Keratinocyte (primary cell): ENCODE results near the gene FHL3.

Experiments used
- EZH2 ChIP-seq: IDR thresholded peaks from one replicate; pipeline ENCODE4 v1.6.1; 2012; ENCODE audit warnings: inconsistent platforms, mild to moderate bottlenecking, low read length, moderate library complexity
- TF ChIP-seq, protein P1 (sequence below), 3 experiments: IDR thresholded peaks in 1 of 3; conservative IDR thresholded peaks in 1 of 3; optimal IDR thresholded peaks in 1 of 3; 2 replicates in 2 of 3; 3 replicates in 1 of 3; pipeline versions ENCODE3 to v1.5.1; 2011; ENCODE audit warnings: low read length in 3 of 3, mild to moderate bottlenecking in 3 of 3, moderate library complexity in 2 of 3, control low read depth in 1 of 3, inconsistent platforms in 1 of 3; ENCODE audit not compliant: insufficient read depth in 2 of 3; ENCODE audit errors: extremely low read depth in 1 of 3

- TF ChIP-seq, protein P1, sequence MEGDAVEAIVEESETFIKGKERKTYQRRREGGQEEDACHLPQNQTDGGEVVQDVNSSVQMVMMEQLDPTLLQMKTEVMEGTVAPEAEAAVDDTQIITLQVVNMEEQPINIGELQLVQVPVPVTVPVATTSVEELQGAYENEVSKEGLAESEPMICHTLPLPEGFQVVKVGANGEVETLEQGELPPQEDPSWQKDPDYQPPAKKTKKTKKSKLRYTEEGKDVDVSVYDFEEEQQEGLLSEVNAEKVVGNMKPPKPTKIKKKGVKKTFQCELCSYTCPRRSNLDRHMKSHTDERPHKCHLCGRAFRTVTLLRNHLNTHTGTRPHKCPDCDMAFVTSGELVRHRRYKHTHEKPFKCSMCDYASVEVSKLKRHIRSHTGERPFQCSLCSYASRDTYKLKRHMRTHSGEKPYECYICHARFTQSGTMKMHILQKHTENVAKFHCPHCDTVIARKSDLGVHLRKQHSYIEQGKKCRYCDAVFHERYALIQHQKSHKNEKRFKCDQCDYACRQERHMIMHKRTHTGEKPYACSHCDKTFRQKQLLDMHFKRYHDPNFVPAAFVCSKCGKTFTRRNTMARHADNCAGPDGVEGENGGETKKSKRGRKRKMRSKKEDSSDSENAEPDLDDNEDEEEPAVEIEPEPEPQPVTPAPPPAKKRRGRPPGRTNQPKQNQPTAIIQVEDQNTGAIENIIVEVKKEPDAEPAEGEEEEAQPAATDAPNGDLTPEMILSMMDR (optimal IDR thresholded peaks at IDR 0.05 in 1 of 3, IDR thresholded peaks at IDR 0.05 in 1 of 3, conservative IDR thresholded peaks at IDR 0.05 in 1 of 3; ENCODE audit: extremely low read depth in 1 of 3, insufficient read depth in 2 of 3, low read length in 3 of 3), result no peak
- TF ChIP-seq EZH2, result no peak
Measured at GRCh38 chr1:38000529-38001455, 4.5 kb downstream of the FHL3 start.
